Panc1 (cell line): ENCODE measurements around the gene LRFN2.

Source experiments
- POLR2AphosphoS5 ChIP-seq: IDR thresholded peaks from 2 replicates; pipeline ENCODE4 v1.6.1; 2012; ENCODE audit warnings: mild to moderate bottlenecking, low read depth, low read length, moderate library complexity
- SIN3A ChIP-seq: IDR thresholded peaks from 2 replicates; pipeline ENCODE4 v1.6.1; 2012; ENCODE audit warnings: low read depth, mild to moderate bottlenecking, low read length, moderate library complexity, borderline replicate concordance; ENCODE audit not compliant: insufficient read depth
- TF ChIP-seq, protein P1 (sequence below): fragments of 450-650 bp; IDR thresholded peaks from 2 replicates; pipeline ENCODE4 v1.5.1; 2017; ENCODE audit warnings: mild to moderate bottlenecking
- TF ChIP-seq, protein P2 (sequence below), 2 experiments: IDR thresholded peaks; 2 replicates each; pipeline ENCODE4 v1.6.1; 2011 to 2012; ENCODE audit warnings: low read depth in 2 of 2, control low read depth in 1 of 2, low read length in 1 of 2, mild to moderate bottlenecking in 1 of 2, moderate library complexity in 1 of 2; ENCODE audit not compliant: insufficient read depth in 1 of 2

DNA sequence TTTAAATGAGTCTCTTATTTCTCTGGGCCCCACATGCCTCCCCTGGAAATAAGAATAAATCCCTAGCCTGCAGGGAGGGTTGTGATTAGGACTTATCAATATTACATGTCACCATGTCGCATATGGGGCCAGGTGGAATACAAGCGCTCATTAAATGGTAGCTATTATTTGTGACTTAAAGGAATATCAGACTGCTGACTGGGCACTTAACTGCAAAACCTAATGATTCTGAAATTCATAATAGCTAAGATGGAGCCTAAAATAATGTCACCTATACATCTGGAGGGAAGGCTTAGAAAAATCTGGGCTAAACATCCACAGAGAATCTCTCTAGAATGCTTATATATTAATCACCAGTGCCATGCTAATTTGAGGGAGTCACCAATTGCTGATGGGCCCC, 106.5 kb downstream of the LRFN2 start:
- TF ChIP-seq, protein P1, sequence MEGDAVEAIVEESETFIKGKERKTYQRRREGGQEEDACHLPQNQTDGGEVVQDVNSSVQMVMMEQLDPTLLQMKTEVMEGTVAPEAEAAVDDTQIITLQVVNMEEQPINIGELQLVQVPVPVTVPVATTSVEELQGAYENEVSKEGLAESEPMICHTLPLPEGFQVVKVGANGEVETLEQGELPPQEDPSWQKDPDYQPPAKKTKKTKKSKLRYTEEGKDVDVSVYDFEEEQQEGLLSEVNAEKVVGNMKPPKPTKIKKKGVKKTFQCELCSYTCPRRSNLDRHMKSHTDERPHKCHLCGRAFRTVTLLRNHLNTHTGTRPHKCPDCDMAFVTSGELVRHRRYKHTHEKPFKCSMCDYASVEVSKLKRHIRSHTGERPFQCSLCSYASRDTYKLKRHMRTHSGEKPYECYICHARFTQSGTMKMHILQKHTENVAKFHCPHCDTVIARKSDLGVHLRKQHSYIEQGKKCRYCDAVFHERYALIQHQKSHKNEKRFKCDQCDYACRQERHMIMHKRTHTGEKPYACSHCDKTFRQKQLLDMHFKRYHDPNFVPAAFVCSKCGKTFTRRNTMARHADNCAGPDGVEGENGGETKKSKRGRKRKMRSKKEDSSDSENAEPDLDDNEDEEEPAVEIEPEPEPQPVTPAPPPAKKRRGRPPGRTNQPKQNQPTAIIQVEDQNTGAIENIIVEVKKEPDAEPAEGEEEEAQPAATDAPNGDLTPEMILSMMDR = no peak
- TF ChIP-seq POLR2AphosphoS5 = no peak
- TF ChIP-seq, protein P2, sequence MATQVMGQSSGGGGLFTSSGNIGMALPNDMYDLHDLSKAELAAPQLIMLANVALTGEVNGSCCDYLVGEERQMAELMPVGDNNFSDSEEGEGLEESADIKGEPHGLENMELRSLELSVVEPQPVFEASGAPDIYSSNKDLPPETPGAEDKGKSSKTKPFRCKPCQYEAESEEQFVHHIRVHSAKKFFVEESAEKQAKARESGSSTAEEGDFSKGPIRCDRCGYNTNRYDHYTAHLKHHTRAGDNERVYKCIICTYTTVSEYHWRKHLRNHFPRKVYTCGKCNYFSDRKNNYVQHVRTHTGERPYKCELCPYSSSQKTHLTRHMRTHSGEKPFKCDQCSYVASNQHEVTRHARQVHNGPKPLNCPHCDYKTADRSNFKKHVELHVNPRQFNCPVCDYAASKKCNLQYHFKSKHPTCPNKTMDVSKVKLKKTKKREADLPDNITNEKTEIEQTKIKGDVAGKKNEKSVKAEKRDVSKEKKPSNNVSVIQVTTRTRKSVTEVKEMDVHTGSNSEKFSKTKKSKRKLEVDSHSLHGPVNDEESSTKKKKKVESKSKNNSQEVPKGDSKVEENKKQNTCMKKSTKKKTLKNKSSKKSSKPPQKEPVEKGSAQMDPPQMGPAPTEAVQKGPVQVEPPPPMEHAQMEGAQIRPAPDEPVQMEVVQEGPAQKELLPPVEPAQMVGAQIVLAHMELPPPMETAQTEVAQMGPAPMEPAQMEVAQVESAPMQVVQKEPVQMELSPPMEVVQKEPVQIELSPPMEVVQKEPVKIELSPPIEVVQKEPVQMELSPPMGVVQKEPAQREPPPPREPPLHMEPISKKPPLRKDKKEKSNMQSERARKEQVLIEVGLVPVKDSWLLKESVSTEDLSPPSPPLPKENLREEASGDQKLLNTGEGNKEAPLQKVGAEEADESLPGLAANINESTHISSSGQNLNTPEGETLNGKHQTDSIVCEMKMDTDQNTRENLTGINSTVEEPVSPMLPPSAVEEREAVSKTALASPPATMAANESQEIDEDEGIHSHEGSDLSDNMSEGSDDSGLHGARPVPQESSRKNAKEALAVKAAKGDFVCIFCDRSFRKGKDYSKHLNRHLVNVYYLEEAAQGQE (IDR thresholded peaks at IDR 0.05; ENCODE audit: insufficient read depth in 1 of 2, low read depth in 2 of 2, low read length in 1 of 2) = no peak
- no peak for TF ChIP-seq SIN3A
